MM.1S (cell line): ENCODE results near the gene ASH1L.

Source experiments
- CTCF ChIP-seq: fragments of 300-600 bp; sonication (generic); IDR thresholded peaks from 2 replicates; pipeline ENCODE4 v1.5.1; 2016; ENCODE audit warnings: antibody characterized with exemption, low read length, mixed read lengths
- EZH2 ChIP-seq: fragments of 300-600 bp; sonication (generic); optimal IDR thresholded peaks from 2 replicates; pipeline ENCODE3; 2017; ENCODE audit warnings: low read depth, mild to moderate bottlenecking, antibody characterized with exemption, low read length, mixed read lengths

GRCh38 chr1:155608888-155609225, 46.3 kb upstream of the ASH1L start:
- TF ChIP-seq CTCF (no peak), EZH2 (no peak)
